ENCODE measurements around the gene PNMT.

PNMT gene

DNA sequence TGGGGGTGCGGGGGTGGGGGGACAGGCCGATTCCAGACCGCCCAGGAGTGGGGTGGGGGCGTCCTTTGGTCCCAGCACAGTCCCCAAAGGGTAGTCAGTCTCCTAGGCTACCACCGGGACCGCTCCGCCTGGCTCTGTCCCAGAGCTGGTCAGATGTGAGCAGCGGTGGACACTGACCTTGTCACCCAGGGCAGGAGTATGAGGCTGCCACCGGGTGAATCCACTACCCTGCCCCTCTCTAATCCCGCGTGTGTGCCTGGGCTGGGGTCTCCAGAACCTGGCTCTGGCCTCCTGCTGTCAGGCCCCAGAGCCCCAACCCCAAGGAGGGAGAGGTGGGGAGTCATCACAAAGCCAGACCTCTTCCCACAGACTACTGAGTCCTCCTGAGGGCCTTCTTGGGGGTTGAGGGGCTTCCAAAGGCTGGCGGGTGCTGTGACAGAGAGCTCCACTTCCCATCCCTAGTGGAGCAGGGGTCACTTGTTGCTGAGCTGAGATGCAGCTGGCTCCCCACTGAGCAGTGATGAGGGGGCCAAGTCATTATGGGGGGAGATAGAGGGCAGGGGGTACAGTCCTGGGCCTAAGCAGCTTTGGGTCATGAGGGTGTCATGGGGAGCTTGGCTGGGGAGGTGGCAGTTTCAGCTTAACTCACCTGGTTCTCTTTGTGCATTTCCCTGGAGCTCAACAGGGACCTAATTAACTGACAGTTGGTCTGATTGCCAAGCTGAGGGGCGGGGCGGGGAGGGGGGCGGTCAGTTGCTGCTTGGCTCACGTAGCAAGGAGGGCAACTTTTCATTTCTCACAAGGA is 40.3 kb upstream of the PNMT start:
- Mint-ChIP-seq H3K27me3 (peaks cover 98% of the 10 kb centered on the region), H3K4me1 (peaks cover 26% of the 10 kb centered on the region), H3K36me3 (no peaks in the 10 kb centered on the region), H3K9me3 (no peaks in the 10 kb centered on the region), H3K27ac (no peak overlapping the region), H3K4me3 (no peak overlapping the region)
- no peak for DNase-seq
- CTCF ChIA-PET: interaction anchor here (1.4 to 1.8 kb wide), 2 partner anchors 9 to 26 kb away, joined by 4 to 9 read pairs; no protein-coding TSS in a partner anchor

DNA sequence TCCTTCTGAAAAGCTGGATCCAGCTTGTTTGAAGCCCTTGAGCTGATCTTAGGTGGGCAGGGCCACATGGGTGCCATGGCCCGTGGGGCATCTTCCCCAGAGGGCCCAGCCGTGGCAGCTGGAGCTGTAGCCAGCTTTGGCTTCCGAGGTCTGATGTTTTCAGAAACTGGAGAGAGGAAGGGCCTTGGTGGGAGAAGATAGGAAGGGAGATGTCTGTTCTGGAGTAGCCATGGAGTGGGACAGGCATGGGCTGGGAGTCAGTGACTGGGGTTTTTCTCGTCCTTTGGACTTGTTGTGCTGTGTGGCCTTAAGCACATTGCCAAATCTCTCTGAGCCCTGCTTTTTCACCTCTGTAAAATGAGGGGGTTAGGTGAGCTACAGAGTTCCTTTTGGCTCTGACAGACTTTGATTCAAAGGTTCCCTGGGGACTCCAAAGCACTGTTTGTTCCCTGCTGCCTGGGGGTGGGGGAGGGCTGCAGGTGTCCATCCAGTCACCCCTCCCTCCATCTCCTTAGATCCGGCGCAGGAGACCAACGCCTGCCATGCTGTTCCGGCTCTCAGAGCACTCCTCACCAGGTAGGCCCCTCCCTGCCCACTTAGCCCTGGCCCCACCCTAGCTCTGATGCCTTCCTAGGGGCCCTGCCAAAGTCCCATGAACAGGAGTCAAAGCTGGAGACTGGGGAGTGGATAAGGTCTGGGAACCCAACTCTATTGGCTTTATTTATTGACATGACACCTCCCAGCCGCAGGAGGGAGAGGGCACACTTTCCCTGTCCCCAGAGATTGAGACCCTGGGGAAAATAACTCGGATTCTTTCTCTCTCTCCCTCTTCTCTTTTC is 39.4 kb upstream of the PNMT start:
- Mint-ChIP-seq H3K36me3 (no peaks in the 10 kb centered on the region), H3K27ac (no peak overlapping the region), H3K9me3 (no peaks in the 10 kb centered on the region), H3K4me1 (peaks cover 19% of the 10 kb centered on the region), H3K4me3 (no peak overlapping the region), H3K27me3 (peaks cover 97% of the 10 kb centered on the region)
- CTCF ChIA-PET: interaction anchor here (1.4 to 6.8 kb wide), 3 partner anchors 10 to 25 kb away, joined by 4 to 55 read pairs (median 9); no protein-coding TSS in a partner anchor
- no peak for DNase-seq

DNA sequence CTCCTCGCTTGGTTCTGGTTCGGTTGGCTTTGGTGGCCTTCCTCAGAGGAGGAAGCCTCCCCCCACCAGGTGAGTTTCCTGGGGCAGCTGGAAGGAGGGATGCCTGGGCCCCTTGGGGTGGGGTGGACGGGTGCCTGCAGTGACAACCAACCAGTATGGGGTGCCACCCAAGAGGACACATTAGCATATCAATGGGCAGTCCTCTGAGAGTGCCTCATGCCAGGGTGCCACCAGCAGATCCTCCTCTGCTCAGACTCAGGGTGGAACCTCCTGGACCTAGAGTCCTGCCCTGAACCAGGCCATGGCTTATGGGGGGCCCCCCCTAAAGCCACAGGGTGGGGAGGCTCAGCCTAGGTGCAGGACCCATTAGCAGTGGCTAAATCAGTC is 38.8 kb upstream of the PNMT start:
- no peak overlapping the region for H3K27ac Mint-ChIP-seq
- DNase-seq: no peak
- CTCF ChIA-PET: interaction anchor here (0.6 to 6.8 kb wide), 2 partner anchors 23 to 573 kb away, joined by 4 to 55 read pairs; no protein-coding TSS in a partner anchor
- no peaks in the 10 kb centered on the region for H3K9me3 Mint-ChIP-seq
- no peak overlapping the region for H3K4me3 Mint-ChIP-seq
- H3K4me1 Mint-ChIP-seq: peaks cover 21% of the 10 kb centered on the region
- no peaks in the 10 kb centered on the region for H3K36me3 Mint-ChIP-seq
- peaks cover 96% of the 10 kb centered on the region for H3K27me3 Mint-ChIP-seq

DNA sequence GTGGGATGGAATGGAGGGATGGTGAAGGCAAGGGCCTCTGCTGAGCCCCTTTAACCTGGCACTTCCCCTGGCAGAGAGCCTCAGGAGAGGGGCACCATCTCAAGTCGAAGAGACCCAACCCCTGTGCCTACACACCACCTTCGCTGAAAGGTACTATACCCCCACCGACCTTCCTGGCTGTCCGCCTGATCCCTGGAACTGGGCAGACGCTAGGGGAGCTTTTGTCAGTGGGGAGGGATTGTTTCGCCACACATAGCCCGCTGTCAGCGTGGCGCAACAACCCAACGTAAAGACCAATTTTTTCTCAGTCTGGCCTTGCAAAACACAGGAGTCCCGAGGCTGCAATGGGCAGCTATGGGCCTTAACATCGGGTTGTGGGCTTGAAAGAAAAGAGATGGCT is 38.4 kb upstream of the PNMT start:
- no peaks in the 10 kb centered on the region for H3K36me3 Mint-ChIP-seq
- no peaks in the 10 kb centered on the region for H3K9me3 Mint-ChIP-seq
- H3K27ac Mint-ChIP-seq: no peak overlapping the region
- peaks cover 92% of the 10 kb centered on the region for H3K27me3 Mint-ChIP-seq
- CTCF ChIA-PET: interaction anchor here (0.6 to 6.8 kb wide), 5 partner anchors 9 to 573 kb away, joined by 4 to 55 read pairs (median 6); no protein-coding TSS in a partner anchor
- peaks cover 22% of the 10 kb centered on the region for H3K4me1 Mint-ChIP-seq
- no peak for DNase-seq
- no peak overlapping the region for H3K4me3 Mint-ChIP-seq

DNA sequence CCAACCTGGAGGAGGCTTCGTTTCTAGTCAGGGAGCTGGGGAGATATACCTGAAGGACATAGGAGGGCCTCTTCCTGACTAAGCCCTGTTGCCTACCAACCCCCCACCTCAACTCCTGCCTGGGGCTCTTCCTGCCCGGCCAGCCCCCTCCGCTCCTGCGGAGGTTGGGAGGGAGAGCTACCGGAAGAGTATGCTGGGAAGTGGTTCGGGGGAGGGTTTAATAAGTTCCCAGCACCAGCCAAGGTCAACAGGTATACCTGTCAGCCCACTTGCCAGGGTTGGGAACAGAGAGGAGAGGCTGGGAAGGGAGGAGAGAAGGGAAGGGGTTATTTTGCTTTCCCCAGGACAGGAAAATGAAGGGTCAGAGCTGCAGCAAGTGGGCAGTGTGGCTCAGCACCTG is 36.9 kb upstream of the PNMT start:
- H3K4me1 Mint-ChIP-seq: peaks cover 27% of the 10 kb centered on the region
- no peak overlapping the region for H3K27ac Mint-ChIP-seq
- DNase-seq: no peak
- no peak overlapping the region for H3K4me3 Mint-ChIP-seq
- no peaks in the 10 kb centered on the region for H3K9me3 Mint-ChIP-seq
- peaks cover 77% of the 10 kb centered on the region for H3K27me3 Mint-ChIP-seq
- H3K36me3 Mint-ChIP-seq: no peaks in the 10 kb centered on the region
- CTCF ChIA-PET: interaction anchor here (0.6 to 6.8 kb wide), 7 partner anchors 8 to 346 kb away, joined by 3 to 55 read pairs (median 6); no protein-coding TSS in a partner anchor

DNA sequence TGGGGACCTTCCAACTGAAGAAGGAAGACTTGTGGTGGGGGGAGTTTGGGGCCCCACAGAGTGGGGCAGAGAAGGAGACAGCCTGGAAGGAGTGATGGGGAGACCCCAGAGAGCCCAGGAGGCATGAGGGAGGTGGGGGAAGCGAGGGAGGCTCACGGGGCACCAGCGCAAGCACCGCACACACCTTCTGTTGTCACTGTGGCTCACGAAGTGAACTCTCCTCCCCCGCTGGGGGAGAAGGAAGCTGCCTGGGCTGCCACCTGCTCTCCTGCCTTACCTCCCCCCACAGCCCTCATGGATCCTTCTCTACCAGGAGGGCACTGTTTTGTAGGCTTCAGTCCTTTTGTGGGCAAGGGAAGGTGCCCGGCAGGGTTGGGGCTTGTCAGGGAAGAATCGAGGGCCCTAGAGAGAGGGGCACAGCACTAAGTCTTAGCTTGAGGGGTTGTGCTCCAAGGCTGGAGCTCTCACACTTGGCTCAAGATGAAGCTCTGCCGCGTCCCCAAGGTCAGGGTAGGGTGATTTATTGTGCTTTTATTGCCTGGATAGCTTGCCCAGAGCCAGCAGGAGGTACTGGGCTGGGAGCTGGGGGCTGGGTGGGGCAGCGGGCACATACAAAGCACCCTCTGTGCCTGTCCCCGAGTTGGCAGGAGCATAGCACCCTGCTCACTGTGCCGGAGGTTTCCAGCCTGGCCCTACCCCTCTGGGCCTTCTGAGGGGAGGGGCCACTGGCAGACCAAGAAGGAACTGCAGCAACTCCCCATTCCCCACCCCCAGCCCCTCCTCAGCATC is 35.9 kb upstream of the PNMT start:
- Mint-ChIP-seq H3K4me3 (no peak overlapping the region), H3K36me3 (no peaks in the 10 kb centered on the region)
- DNase-seq: no peak

DNA sequence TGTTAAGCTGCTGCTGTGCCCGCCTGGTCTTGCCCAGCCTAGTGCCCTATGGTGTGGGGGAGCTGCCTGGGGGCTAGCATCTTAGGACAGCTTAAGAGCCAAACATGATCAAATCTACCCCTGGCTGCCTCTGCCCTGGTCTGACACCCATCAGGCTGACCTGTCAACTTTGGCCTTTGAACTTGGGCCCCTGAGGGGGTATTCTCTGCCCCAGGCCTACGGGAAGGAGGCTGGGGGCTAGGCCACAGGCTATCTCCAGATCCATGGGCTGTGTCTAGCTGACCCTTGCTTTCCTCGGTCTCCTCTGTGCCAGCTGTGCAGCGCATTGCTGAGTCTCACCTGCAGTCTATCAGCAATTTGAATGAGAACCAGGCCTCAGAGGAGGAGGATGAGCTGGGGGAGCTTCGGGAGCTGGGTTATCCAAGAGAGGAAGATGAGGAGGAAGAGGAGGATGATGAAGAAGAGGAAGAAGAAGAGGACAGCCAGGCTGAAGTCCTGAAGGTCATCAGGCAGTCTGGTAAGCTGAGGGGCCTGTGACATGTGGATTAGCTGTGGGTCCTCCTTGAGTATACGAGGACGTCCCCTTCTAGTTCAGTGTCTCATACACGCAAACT is 34.6 kb upstream of the PNMT start:
- CTCF ChIA-PET: interaction anchor here (0.7 to 6.8 kb wide), 10 partner anchors 8 to 262 kb away, joined by 3 to 56 read pairs (median 4); partner anchors contain the start of gene PNMT
- Mint-ChIP-seq H3K27me3 (peaks cover 55% of the 10 kb centered on the region), H3K4me1 (peaks cover 38% of the 10 kb centered on the region), H3K36me3 (peaks cover 3% of the 10 kb centered on the region), H3K4me3 (no peak overlapping the region), H3K9me3 (no peaks in the 10 kb centered on the region), H3K27ac (no peak overlapping the region)
- DNase-seq: no peak

More for the DNA sequence above, 35.9 kb upstream of the PNMT start:
- Mint-ChIP-seq H3K27ac (no peak overlapping the region), H3K4me1 (peaks cover 26% of the 10 kb centered on the region), H3K27me3 (peaks cover 68% of the 10 kb centered on the region), H3K9me3 (no peaks in the 10 kb centered on the region)
- CTCF ChIA-PET: interaction anchor here (1.1 to 6.8 kb wide), 6 partner anchors 8 to 36 kb away, joined by 3 to 56 read pairs (median 19); partner anchors contain the start of gene PNMT

DNA sequence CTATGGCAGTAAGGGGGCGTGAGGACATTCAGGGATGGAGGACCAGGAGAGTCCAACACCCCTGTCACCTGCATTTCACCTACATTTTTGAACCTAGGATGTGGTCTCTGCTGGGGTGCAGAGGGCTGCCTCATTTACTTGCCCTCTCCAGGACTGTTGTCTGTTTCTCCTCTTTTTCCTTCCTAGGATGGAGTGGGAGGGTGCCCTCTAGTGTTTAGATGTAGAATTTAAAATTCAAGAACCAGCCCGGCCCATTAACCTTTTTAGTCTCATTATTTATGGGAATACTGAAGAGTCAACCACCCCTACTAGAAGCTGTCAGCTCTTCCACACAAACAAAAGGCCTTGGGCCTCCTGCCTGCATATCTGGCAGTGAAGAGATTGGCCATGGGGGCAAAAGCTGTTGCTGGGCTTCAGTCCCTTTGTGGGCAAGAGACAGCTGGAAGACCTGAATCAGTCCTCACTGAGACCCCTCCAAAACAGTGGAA is 33.8 kb upstream of the PNMT start:
- Mint-ChIP-seq H3K36me3 (peaks cover 7% of the 10 kb centered on the region), H3K4me1 (peaks cover 46% of the 10 kb centered on the region), H3K27me3 (peaks cover 47% of the 10 kb centered on the region), H3K4me3 (no peak overlapping the region), H3K27ac (no peak overlapping the region), H3K9me3 (no peaks in the 10 kb centered on the region)
- DNase-seq: peak; percentile 34
- CTCF ChIA-PET: interaction anchor here (0.8 to 6.8 kb wide), 8 partner anchors 9 to 110 kb away, joined by 3 to 56 read pairs (median 8); no protein-coding TSS in a partner anchor

DNA sequence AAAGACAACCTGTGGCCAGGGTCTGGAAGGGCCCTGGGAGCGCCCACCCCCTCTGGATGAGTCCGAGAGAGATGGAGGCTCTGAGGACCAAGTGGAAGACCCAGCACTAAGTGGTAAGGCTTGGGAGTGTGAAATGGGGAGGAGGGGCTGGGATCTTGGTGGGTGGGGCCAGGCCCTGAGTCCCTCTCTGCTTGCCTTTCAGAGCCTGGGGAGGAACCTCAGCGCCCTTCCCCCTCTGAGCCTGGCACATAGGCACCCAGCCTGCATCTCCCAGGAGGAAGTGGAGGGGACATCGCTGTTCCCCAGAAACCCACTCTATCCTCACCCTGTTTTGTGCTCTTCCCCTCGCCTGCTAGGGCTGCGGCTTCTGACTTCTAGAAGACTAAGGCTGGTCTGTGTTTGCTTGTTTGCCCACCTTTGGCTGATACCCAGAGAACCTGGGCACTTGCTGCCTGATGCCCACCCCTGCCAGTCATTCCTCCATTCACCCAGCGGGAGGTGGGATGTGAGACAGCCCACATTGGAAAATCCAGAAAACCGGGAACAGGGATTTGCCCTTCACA is 32.6 kb upstream of the PNMT start:
- Mint-ChIP-seq H3K27me3 (peaks cover 34% of the 10 kb centered on the region), H3K27ac (no peak overlapping the region), H3K4me3 (peak overlapping the region; percentile 19), H3K36me3 (peaks cover 9% of the 10 kb centered on the region), H3K9me3 (no peaks in the 10 kb centered on the region), H3K4me1 (peaks cover 55% of the 10 kb centered on the region)
- no peak for DNase-seq
- CTCF ChIA-PET: interaction anchor here (1.2 to 6.8 kb wide), 5 partner anchors 11 to 70 kb away, joined by 3 to 56 read pairs (median 12); no protein-coding TSS in a partner anchor

DNA sequence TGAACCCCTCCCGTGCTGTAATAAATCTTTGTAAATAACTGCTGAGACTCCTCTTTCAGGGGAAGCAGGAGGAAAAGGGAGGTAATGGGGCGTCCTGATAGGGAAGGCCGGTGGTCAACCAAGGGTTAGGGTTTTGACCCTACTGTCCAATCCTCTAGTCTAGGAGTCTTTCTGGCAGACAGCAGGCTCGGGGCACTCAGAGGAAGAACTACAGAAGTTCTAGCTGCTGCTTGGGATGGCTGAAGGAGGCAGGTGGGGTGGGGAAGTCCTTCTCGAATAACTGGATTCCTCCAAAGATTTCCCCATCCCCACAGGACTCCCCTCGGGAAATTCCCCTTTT is 31.7 kb upstream of the PNMT start:
- Mint-ChIP-seq H3K36me3 (peaks cover 9% of the 10 kb centered on the region), H3K4me3 (peak overlapping the region; percentile 83), H3K9me3 (no peaks in the 10 kb centered on the region), H3K4me1 (peaks cover 53% of the 10 kb centered on the region), H3K27me3 (peaks cover 26% of the 10 kb centered on the region), H3K27ac (peak overlapping the region; percentile 77)
- DNase-seq: no peak
- CTCF ChIA-PET: interaction anchor here (0.7 to 1.2 kb wide), 3 partner anchors 15 to 71 kb away, joined by 3 read pairs; no protein-coding TSS in a partner anchor

DNA sequence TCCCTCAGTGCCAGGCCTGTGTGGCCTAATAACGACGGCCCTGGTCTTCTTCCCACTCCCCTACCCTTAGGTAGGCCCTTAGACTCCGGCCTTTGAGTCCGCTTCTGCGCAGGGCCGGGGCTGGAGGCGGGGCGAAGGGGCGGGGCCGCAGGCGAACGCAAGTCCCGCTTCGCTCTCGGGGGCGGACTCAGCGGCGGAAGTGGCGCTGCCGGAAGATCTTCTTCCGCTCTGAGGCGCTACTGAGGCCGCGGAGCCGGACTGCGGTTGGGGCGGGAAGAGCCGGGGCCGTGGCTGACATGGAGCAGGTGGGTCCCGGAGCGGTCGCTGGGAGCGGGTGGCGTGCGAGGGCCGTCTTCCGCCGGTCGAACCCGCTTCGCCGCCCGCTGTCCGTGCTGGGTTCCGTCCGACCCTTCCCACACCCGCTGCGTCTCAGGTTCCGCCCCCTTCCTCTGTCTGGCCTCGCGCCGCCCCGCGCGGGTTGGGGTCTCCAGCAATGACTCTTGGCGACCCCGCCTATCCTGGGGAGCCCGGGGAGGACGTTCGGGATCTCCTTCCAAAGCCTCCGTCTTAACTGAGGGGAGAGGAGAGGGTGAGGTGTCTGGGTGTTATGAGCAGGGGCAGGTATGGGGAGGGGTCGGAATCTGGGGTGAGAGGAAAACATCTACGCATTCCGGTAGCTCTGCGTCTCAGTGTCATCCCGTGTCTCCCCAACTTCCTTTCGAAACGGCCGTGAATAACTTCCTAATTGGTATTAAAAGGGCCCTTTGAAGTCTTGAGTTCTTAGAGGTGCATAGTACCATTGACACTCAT is 31.1 kb upstream of the PNMT start, which contains the start of gene STARD3:
STARD3 (plus strand) TSS at position 218 of the 810 bp plus-strand sequence. CDS start 16,388 bp downstream, outside the sequence.
- Mint-ChIP-seq H3K4me3 (peak within 1 kb of the TSS; percentile 83), H3K27ac (peak within 1 kb of the TSS; percentile 77)
- CTCF ChIA-PET: interaction anchor here (0.7 to 18.2 kb wide), 6 partner anchors 15 to 71 kb away, joined by 3 to 200 read pairs (median 3); no protein-coding TSS in a partner anchor

DNA sequence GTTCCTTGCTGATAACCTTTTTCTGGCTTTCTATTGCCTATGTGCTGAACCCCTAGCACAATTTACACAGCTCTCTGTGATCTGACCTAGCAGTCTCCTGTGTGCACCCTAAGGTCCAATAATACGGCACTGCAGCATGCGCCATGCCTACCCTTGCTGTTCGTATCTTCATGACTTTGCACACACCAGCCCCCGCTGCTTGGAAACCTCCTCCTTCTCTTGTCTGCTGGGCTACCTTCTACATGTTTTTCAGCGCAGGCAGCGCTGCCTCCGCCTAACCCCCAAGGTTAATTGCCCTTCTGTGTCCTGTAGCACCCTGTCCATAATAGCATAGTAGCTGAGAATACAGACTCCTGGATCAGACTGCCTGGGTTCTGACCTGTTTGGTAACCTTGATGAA is 29.9 kb upstream of the PNMT start:
- peaks cover 13% of the 10 kb centered on the region for H3K36me3 Mint-ChIP-seq
- no peak overlapping the region for H3K27ac Mint-ChIP-seq
- H3K4me1 Mint-ChIP-seq: peaks cover 61% of the 10 kb centered on the region
- peak overlapping the region; percentile 83 for H3K4me3 Mint-ChIP-seq
- CTCF ChIA-PET: interaction anchor here (1.2 to 18.2 kb wide), 3 partner anchors 16 to 37 kb away, joined by 3 to 200 read pairs (median 7); no protein-coding TSS in a partner anchor
- peaks cover 9% of the 10 kb centered on the region for H3K27me3 Mint-ChIP-seq
- no peak for DNase-seq
- H3K9me3 Mint-ChIP-seq: no peaks in the 10 kb centered on the region

More for the DNA sequence above, 31.1 kb upstream of the PNMT start, which contains the start of gene STARD3:
- Mint-ChIP-seq H3K27me3 (peaks cover 20% of the 10 kb centered on the region), H3K4me1 (peaks cover 52% of the 10 kb centered on the region), H3K9me3 (no peaks in the 10 kb centered on the region), H3K36me3 (peaks cover 9% of the 10 kb centered on the region)
- peak; percentile 96 for DNase-seq

All from activated naive CD4-positive, alpha-beta T cell treated with anti-CD3 and anti-CD28 coated beads, Interleukin-2, amount 10 ng/mL, durations not matched to agents 7 days and 5 days (primary cell).